Neutrophil (primary cell): ENCODE data around the gene ZNF536.
"Not testable (repeated sequence)": the region's sequence is repeated elsewhere in the genome, so short reads cannot be mapped to it uniquely, and the experiment has no call there.

Experiments used
- H3K27ac ChIP-seq: fragments of 200-600 bp; sonication (generic); 2 replicates; pipeline ENCODE4 v1.5.1; 2016; ENCODE audit warnings: mild to moderate bottlenecking, moderate library complexity
- H3K27me3 ChIP-seq: fragments of 200-600 bp; sonication (generic); 2 replicates; pipeline ENCODE4 v1.6.0; 2016; ENCODE audit warnings: mild to moderate bottlenecking
- H3K36me3 ChIP-seq: fragments of 200-600 bp; sonication (generic); 2 replicates; pipeline ENCODE4 v1.5.1; 2017
- H3K4me1 ChIP-seq, 2 experiments: fragments of 200-600 bp in 1 of 2; sonication (generic) in 1 of 2; 1 replicate in 1 of 2; 2 replicates in 1 of 2; pipeline versions ENCODE4 v1.5.1 to v1.6.1; 2013 to 2016; ENCODE audit warnings: low read depth in 1 of 2, low read length in 1 of 2, mild to moderate bottlenecking in 1 of 2, moderate library complexity in 1 of 2; ENCODE audit not compliant: control insufficient read depth in 1 of 2, insufficient read depth in 1 of 2
- H3K4me3 ChIP-seq, 2 experiments: fragments of 200-600 bp in 1 of 2; sonication (generic) in 1 of 2; 1 replicate in 1 of 2; 2 replicates in 1 of 2; pipeline ENCODE4 v1.5.1; 2013 to 2016; ENCODE audit warnings: low read depth in 1 of 2, low read length in 1 of 2, mild to moderate bottlenecking in 1 of 2, moderate library complexity in 1 of 2
- H3K9me3 ChIP-seq: fragments of 200-600 bp; sonication (generic); 2 replicates; pipeline ENCODE4 v1.5.1; 2016
- CTCF ChIP-seq: fragments of 200-600 bp; sonication (generic); IDR thresholded peaks from 2 replicates; pipeline ENCODE4 v1.5.1; 2016; ENCODE audit warnings: antibody characterized with exemption

ZNF536 gene

GRCh38 chr19:30391554-30392551, 19.7 kb downstream of the ZNF536 start:
- H3K9me3 ChIP-seq: no peaks in the 10 kb centered on the region
- TF ChIP-seq CTCF: no peak

GRCh38 chr19:30393046-30393445, 20.9 kb downstream of the ZNF536 start:
- H3K4me3 ChIP-seq: no peak overlapping the region
- no peaks in the 10 kb centered on the region for H3K9me3 ChIP-seq
- H3K36me3 ChIP-seq: no peaks in the 10 kb centered on the region
- TF ChIP-seq CTCF: no peak
- peaks cover 36% of the 10 kb centered on the region for H3K27me3 ChIP-seq
- H3K27ac ChIP-seq: no peak overlapping the region
- no peaks in the 10 kb centered on the region for H3K4me1 ChIP-seq

More at GRCh38 chr19:30391554-30392551, 19.7 kb downstream of the ZNF536 start:
- Histone ChIP-seq H3K27me3 (peaks cover 36% of the 10 kb centered on the region), H3K4me3 (no peak overlapping the region), H3K4me1 (no peaks in the 10 kb centered on the region), H3K36me3 (no peaks in the 10 kb centered on the region), H3K27ac (no peak overlapping the region)

GRCh38 chr19:30393729-30394480, 21.7 kb downstream of the ZNF536 start:
- TF ChIP-seq CTCF: no peak
- H3K4me3 ChIP-seq: no peak overlapping the region
- no peak overlapping the region for H3K27ac ChIP-seq

GRCh38 chr19:30394481-30395151, 22.4 kb downstream of the ZNF536 start:
- H3K36me3 ChIP-seq: no peaks in the 10 kb centered on the region
- H3K27ac ChIP-seq: no peak overlapping the region
- H3K9me3 ChIP-seq: no peaks in the 10 kb centered on the region
- H3K4me1 ChIP-seq: no peaks in the 10 kb centered on the region
- TF ChIP-seq CTCF: no peak
- H3K27me3 ChIP-seq: peaks cover 36% of the 10 kb centered on the region
- no peak overlapping the region for H3K4me3 ChIP-seq

More at GRCh38 chr19:30393729-30394480, 21.7 kb downstream of the ZNF536 start:
- H3K36me3 ChIP-seq: no peaks in the 10 kb centered on the region
- no peaks in the 10 kb centered on the region for H3K9me3 ChIP-seq
- H3K4me1 ChIP-seq: no peaks in the 10 kb centered on the region
- H3K27me3 ChIP-seq: peaks cover 36% of the 10 kb centered on the region

- no peak for TF ChIP-seq CTCF
- H3K9me3 ChIP-seq: no peaks in the 10 kb centered on the region
- no peak overlapping the region for H3K27ac ChIP-seq
- H3K4me1 ChIP-seq: no peaks in the 10 kb centered on the region
- peaks cover 36% of the 10 kb centered on the region for H3K27me3 ChIP-seq
- no peaks in the 10 kb centered on the region for H3K36me3 ChIP-seq
- no peak overlapping the region for H3K4me3 ChIP-seq
Measured at GRCh38 chr19:30395283-30395682, 23.1 kb downstream of the ZNF536 start.

- H3K27me3 ChIP-seq: peaks cover 17% of the 10 kb centered on the region
- not testable (repeated sequence) for H3K27ac ChIP-seq, H3K9me3 ChIP-seq, H3K4me1 ChIP-seq, H3K4me3 ChIP-seq, H3K36me3 ChIP-seq
Measured at GRCh38 chr19:30398539-30398938, 26.4 kb downstream of the ZNF536 start.
